DND-41 (cell line): ENCODE results near the gene CDR2L.

Experiments
- ATAC-seq: fragments of 200-7000 bp; cut with Tn5 transposase; 3 replicates; pipeline ENCODE4 v1.9.1; 2021; ENCODE audit warnings: low read depth; ENCODE audit not compliant: insufficient read depth
- DNase-seq: peaks from one replicate; pipeline ENCODE4 v3.0.0-alpha.2; 2020
- H2AFZ ChIP-seq: 2 replicates; pipeline ENCODE4 v1.6.0; 2012; ENCODE audit warnings: low read depth, low read length
- H3K27ac ChIP-seq: 2 replicates; pipeline ENCODE4 v1.5.1; 2012; ENCODE audit warnings: low read length, inconsistent platforms
- H3K27me3 ChIP-seq: fragments of 200-600 bp; sonication (generic); 2 replicates; pipeline ENCODE4 v1.6.0; 2012; ENCODE audit warnings: low read length, mild to moderate bottlenecking, inconsistent platforms; ENCODE audit not compliant: insufficient read depth, poor library complexity
- H3K36me3 ChIP-seq: 2 replicates; pipeline ENCODE4 v1.5.1; 2012; ENCODE audit warnings: low read length, inconsistent platforms; ENCODE audit not compliant: insufficient read depth
- H3K4me1 ChIP-seq: 2 replicates; pipeline ENCODE4 v1.5.1; 2012; ENCODE audit warnings: mild to moderate bottlenecking, low read length; ENCODE audit not compliant: insufficient read depth
- H3K4me2 ChIP-seq: 2 replicates; pipeline ENCODE4 v1.6.0; 2012; ENCODE audit warnings: mild to moderate bottlenecking, moderate library complexity, low read length, inconsistent platforms; ENCODE audit not compliant: insufficient read depth
- H3K4me3 ChIP-seq, 2 experiments: fragments of 200-600 bp in 1 of 2; shearing (Covaris generic) in 1 of 2; 2 replicates each; pipeline ENCODE4 v1.5.1; 2012 to 2016; ENCODE audit warnings: inconsistent platforms in 2 of 2, low read length in 2 of 2, mild to moderate bottlenecking in 2 of 2, low read depth in 1 of 2, moderate library complexity in 1 of 2
- H3K79me2 ChIP-seq: 2 replicates; pipeline ENCODE4 v1.6.0; 2012; ENCODE audit warnings: low read length, inconsistent platforms; ENCODE audit not compliant: insufficient read depth
- H3K9ac ChIP-seq: 2 replicates; pipeline ENCODE4 v1.6.0; 2012; ENCODE audit warnings: low read depth, mild to moderate bottlenecking, inconsistent platforms, low read length, moderate library complexity
- H3K9me3 ChIP-seq: 2 replicates; pipeline ENCODE4 v1.5.1; 2012; ENCODE audit warnings: low read length, moderate library complexity, mild to moderate bottlenecking, inconsistent platforms; ENCODE audit not compliant: insufficient read depth, severe bottlenecking
- H4K20me1 ChIP-seq: 2 replicates; pipeline ENCODE4 v1.6.0; 2012; ENCODE audit warnings: low read length; ENCODE audit not compliant: insufficient read depth
- CTCF ChIP-seq: IDR thresholded peaks from 2 replicates; pipeline ENCODE4 v1.5.1; 2012; ENCODE audit warnings: borderline replicate concordance, low read length, moderate library complexity, mild to moderate bottlenecking; ENCODE audit not compliant: poor library complexity, severe bottlenecking; ENCODE audit errors: extremely low read depth
- EZH2 ChIP-seq: IDR thresholded peaks from 3 replicates; pipeline ENCODE4 v1.6.1; 2012; ENCODE audit warnings: borderline replicate concordance, low read depth, mild to moderate bottlenecking, moderate library complexity, low read length, inconsistent platforms; ENCODE audit not compliant: severe bottlenecking

The CDR2L gene

GRCh38 chr17:75049057-75049456 lies 61.6 kb downstream of the CDR2L start:
- TF ChIP-seq EZH2 (no peak), CTCF (no peak)
- Histone ChIP-seq H3K9ac (no peak overlapping the region), H3K27ac (no peak overlapping the region), H3K4me1 (peaks cover 29% of the 10 kb centered on the region), H3K4me2 (peak overlapping the region; percentile 90; the same call in 1 of the 2 replicates), H3K27me3 (no peaks in the 10 kb centered on the region), H3K36me3 (peaks cover 29% of the 10 kb centered on the region), H3K4me3 (no peak overlapping the region), H3K79me2 (peaks cover 44% of the 10 kb centered on the region), H4K20me1 (no peaks in the 10 kb centered on the region), H2AFZ (no peak overlapping the region), H3K9me3 (no peaks in the 10 kb centered on the region)
- DNase-seq (no peak), ATAC-seq (no peak)

GRCh38 chr17:75049706-75050105 lies 62.3 kb downstream of the CDR2L start:
- Histone ChIP-seq H3K9me3 (no peaks in the 10 kb centered on the region), H3K27me3 (no peaks in the 10 kb centered on the region), H3K4me1 (peaks cover 27% of the 10 kb centered on the region), H3K4me2 (no peak overlapping the region), H4K20me1 (no peaks in the 10 kb centered on the region), H3K9ac (no peak overlapping the region), H2AFZ (no peak overlapping the region), H3K27ac (no peak overlapping the region), H3K4me3 (no peak overlapping the region), H3K79me2 (peaks cover 41% of the 10 kb centered on the region), H3K36me3 (peaks cover 34% of the 10 kb centered on the region)
- TF ChIP-seq CTCF (no peak), EZH2 (no peak)
- DNase-seq = no peak
- no peak for ATAC-seq

GRCh38 chr17:75051941-75052340 lies 64.5 kb downstream of the CDR2L start:
- no peaks in the 10 kb centered on the region for H3K9me3 ChIP-seq
- no peak overlapping the region for H3K4me2 ChIP-seq
- TF ChIP-seq CTCF (no peak), EZH2 (no peak)
- H3K9ac ChIP-seq = no peak overlapping the region
- no peak overlapping the region for H3K27ac ChIP-seq
- peaks cover 47% of the 10 kb centered on the region for H3K36me3 ChIP-seq
- DNase-seq (no peak), ATAC-seq (no peak)
- H2AFZ ChIP-seq = no peak overlapping the region
- peaks cover 32% of the 10 kb centered on the region for H3K79me2 ChIP-seq
- H3K4me1 ChIP-seq = peaks cover 18% of the 10 kb centered on the region
- no peak overlapping the region for H3K4me3 ChIP-seq
- no peaks in the 10 kb centered on the region for H3K27me3 ChIP-seq
- no peaks in the 10 kb centered on the region; the same call in 1 of the 2 replicates for H4K20me1 ChIP-seq
